Gastrocnemius medialis (tissue), 4 donors: ENCODE results near the gene CHST14.

Experiments used
- CTCF ChIP-seq, 5 experiments: fragments of 450-650 bp in 3 of 5; fragments of 200-600 bp in 2 of 5; sonication (generic) in 2 of 5; IDR thresholded peaks in 4 of 5; conservative IDR thresholded peaks in 1 of 5; 1 replicate in 4 of 5; 2 replicates in 1 of 5; pipeline ENCODE4 v1.5.1; 2016 to 2019; ENCODE audit warnings: antibody characterized with exemption in 5 of 5, mild to moderate bottlenecking in 3 of 5, moderate library complexity in 3 of 5
- POLR2A ChIP-seq, 2 donors: fragments of 450-650 bp; IDR thresholded peaks; one replicate each; pipeline ENCODE4 v1.6.1; 2017; ENCODE audit warnings: antibody characterized with exemption in 2 of 2, mild to moderate bottlenecking in 2 of 2, moderate library complexity in 2 of 2

- no peak for TF ChIP-seq CTCF (IDR thresholded peaks at IDR 0.05 in 4 of 5, conservative IDR thresholded peaks at IDR 0.05 in 1 of 5)
- no peak for TF ChIP-seq POLR2A (IDR thresholded peaks at IDR 0.05)
These were observed 4.8 kb upstream of the CHST14 start for GRCh38 chr15:40465939-40466338.
